Mesendoderm (in vitro differentiated cells): ENCODE measurements around the gene TAF8.

Source experiments
- DNase-seq: peaks from one replicate; pipeline ENCODE4 v3.0.0; 2013
- H2AK5ac ChIP-seq: 2 replicates; pipeline ENCODE4 v1.6.1; 2013; ENCODE audit warnings: low read length, inconsistent platforms
- H2BK120ac ChIP-seq: 2 replicates; pipeline ENCODE4 v1.6.1; 2013; ENCODE audit warnings: low read depth, mild to moderate bottlenecking, low read length, moderate library complexity, mixed read lengths
- H2BK15ac ChIP-seq: replicated peaks from 2 replicates; pipeline ENCODE4 v1.6.1; 2013; ENCODE audit warnings: low read depth, mild to moderate bottlenecking, moderate library complexity
- H2BK5ac ChIP-seq: 2 replicates; pipeline ENCODE4 v1.6.1; 2013; ENCODE audit warnings: low read length, inconsistent platforms
- H3K18ac ChIP-seq: 2 replicates; pipeline ENCODE4 v1.6.1; 2013; ENCODE audit warnings: mild to moderate bottlenecking, low read length, mixed read lengths
- H3K23ac ChIP-seq: one replicate; pipeline ENCODE4 v1.6.1; 2013; ENCODE audit warnings: low read length
- H3K27ac ChIP-seq: 2 replicates; pipeline ENCODE4 v1.5.1; 2013; ENCODE audit warnings: low read depth, mild to moderate bottlenecking, inconsistent platforms, low read length, moderate library complexity
- H3K27me3 ChIP-seq: 2 replicates; pipeline ENCODE4 v1.6.1; 2013; ENCODE audit warnings: low read length, control low read depth, mild to moderate bottlenecking, inconsistent platforms; ENCODE audit not compliant: insufficient read depth, poor library complexity
- H3K36me3 ChIP-seq: 2 replicates; pipeline ENCODE4 v1.6.1; 2013; ENCODE audit warnings: low read length, inconsistent platforms; ENCODE audit not compliant: control insufficient read depth, insufficient read depth
- H3K4ac ChIP-seq: one replicate; pipeline ENCODE4 v1.6.1; 2013; ENCODE audit warnings: low read depth, mild to moderate bottlenecking, low read length, moderate library complexity
- H3K4me1 ChIP-seq: 2 replicates; pipeline ENCODE4 v1.6.1; 2013; ENCODE audit warnings: low read depth, low read length, inconsistent platforms; ENCODE audit not compliant: control insufficient read depth
- H3K4me2 ChIP-seq: 2 replicates; pipeline ENCODE4 v1.6.1; 2013; ENCODE audit warnings: low read length
- H3K4me3 ChIP-seq: 2 replicates; pipeline ENCODE4 v1.5.1; 2013; ENCODE audit warnings: mild to moderate bottlenecking, low read length
- H3K56ac ChIP-seq: one replicate; pipeline ENCODE4 v1.6.1; 2013; ENCODE audit warnings: low read length
- H3K79me1 ChIP-seq: 2 replicates; pipeline ENCODE4 v1.6.1; 2013; ENCODE audit warnings: low read length, inconsistent platforms
- H3K79me2 ChIP-seq: 2 replicates; pipeline ENCODE4 v1.6.1; 2013; ENCODE audit warnings: mild to moderate bottlenecking, low read length; ENCODE audit not compliant: control insufficient read depth, insufficient read depth
- H3K9ac ChIP-seq: 2 replicates; pipeline ENCODE4 v1.6.1; 2013; ENCODE audit warnings: low read length, inconsistent platforms
- H4K5ac ChIP-seq: one replicate; pipeline ENCODE4 v1.6.1; 2013; ENCODE audit warnings: low read length
- H4K8ac ChIP-seq: one replicate; pipeline ENCODE4 v1.6.1; 2013; ENCODE audit warnings: low read depth, mild to moderate bottlenecking, control low read depth, low read length, moderate library complexity
- WGBS: extraction: QIAGEN DNeasy Blood & Tissue Kit; methylation state at CpG from one replicate; pipeline ENCODE4 v1.1.7; 2013; ENCODE audit warnings: low lambda C conversion rate, missing lambda C conversion rate; ENCODE audit not compliant: insufficient coverage; ENCODE audit errors: extremely low coverage; 5-methylcytosine and 5-hydroxymethylcytosine counted together

The TAF8 gene

DNA sequence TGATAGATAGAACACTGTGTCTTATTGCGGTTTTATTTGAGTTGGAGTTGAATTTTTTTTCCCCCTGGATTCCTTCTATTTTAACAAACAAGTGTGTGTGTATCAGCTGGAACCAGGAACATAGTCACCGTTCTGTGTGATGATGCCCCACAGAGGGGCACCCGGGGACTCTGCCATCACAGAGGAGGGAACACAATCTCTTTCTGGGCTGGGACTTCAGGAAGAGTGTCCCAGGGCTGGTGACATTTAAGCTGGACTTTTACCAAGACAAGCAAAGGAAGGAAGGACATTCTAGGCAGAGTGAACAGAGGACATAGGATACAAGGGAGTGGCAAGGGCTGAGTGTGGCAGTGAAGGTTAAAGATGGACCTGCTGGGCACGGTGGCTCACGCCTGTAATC lies 33.2 kb downstream of the TAF8 start:
- Histone ChIP-seq H3K27me3 (no peaks in the 10 kb centered on the region), H3K4ac (no peak overlapping the region), H4K8ac (no peak overlapping the region), H3K23ac (no peak overlapping the region), H2BK120ac (no peak overlapping the region), H3K9ac (no peak overlapping the region), H2BK5ac (no peak overlapping the region), H3K4me3 (no peak overlapping the region), H3K18ac (no peak overlapping the region), H3K27ac (no peak overlapping the region), H3K56ac (no peak overlapping the region), H3K79me2 (no peaks in the 10 kb centered on the region), H3K4me1 (no peaks in the 10 kb centered on the region), H3K79me1 (no peaks in the 10 kb centered on the region), H3K4me2 (no peak overlapping the region), H2AK5ac (no peak overlapping the region), H3K36me3 (no peaks in the 10 kb centered on the region), H2BK15ac (no peak overlapping the region), H4K5ac (no peak overlapping the region)
- no peak for DNase-seq
- WGBS: no CpG with 5 or more reads among the region's 5 CpGs

DNA sequence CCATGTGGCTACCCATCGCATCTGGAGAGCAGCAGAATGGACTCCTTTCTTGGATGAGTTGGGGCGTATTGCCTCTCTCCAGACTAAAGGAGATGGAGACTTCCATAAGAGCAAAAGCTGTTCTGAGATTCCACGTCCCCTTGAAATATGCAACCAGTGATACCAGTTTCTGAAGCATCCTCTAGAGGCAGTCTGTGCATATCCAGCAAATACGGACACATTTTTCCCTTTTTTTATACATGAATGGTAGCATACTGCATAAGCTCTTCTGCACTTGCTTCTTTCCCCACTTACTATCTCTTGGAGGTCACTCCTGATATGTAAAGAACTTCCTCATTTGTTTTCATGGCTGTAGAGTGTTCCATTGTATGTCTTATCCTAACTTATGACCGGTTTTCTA lies 34.6 kb downstream of the TAF8 start:
- Histone ChIP-seq H3K9ac (no peak overlapping the region), H2BK5ac (no peak overlapping the region), H3K4me1 (no peaks in the 10 kb centered on the region), H3K4me3 (no peak overlapping the region), H3K18ac (no peak overlapping the region), H2AK5ac (no peak overlapping the region), H2BK120ac (no peak overlapping the region), H4K8ac (no peak overlapping the region), H3K4ac (no peak overlapping the region), H3K36me3 (no peaks in the 10 kb centered on the region), H4K5ac (no peak overlapping the region), H3K56ac (no peak overlapping the region), H3K4me2 (no peak overlapping the region), H3K79me2 (no peaks in the 10 kb centered on the region), H3K23ac (no peak overlapping the region), H3K79me1 (no peaks in the 10 kb centered on the region), H3K27ac (no peak overlapping the region), H2BK15ac (no peak overlapping the region), H3K27me3 (no peaks in the 10 kb centered on the region)
- no CpG with 5 or more reads among the region's 5 CpGs for WGBS
- DNase-seq: no peak

DNA sequence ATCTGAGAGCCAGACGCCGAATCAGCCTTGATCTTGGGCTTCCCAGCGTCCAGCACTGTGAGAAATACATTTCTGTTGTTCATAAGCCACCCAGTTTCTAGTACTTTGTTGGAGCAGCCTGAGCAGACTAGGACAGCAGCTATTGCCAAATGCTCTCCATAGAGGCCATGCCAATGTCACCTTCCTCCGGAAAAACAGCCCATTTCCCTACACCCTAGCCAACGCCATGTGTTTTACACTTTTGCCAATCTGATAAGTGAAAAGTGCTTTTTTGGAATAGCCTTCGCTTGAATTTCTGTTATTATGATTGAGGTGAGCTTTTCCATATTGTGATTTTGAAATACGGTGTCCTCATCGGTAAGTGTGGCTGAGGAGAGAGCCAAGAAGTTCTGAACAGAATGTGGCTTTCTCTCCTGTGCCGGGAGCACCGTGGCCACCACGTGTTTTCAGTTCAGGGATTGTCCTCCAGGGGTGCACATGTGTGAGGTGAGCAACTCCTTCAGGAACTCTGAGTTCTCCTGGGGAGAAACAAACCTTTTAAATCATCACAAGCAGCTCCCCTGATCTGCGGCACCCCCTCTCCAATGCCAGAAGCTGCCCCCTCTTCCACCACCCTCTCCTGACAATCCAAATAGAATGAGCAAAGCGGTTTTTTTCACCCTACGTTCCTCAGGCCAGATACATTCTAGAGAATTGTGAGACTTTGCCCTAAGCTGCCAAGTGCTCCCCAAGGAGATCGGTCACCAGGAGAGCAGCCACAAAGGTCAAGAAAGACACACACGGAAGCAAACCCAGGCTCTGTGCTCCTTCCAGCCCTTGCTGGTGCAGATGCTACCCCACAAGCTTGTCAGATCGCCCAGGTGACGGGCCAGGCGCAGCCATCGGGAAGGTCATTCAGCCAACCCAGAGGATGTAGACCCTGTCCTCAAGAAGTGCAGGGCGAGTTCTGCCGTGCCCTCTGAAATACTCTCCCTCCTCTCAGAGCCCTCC lies 36.0 kb downstream of the TAF8 start:
- Histone ChIP-seq H2AK5ac (no peak overlapping the region), H3K56ac (no peak overlapping the region), H4K5ac (no peak overlapping the region), H3K18ac (no peak overlapping the region), H2BK120ac (no peak overlapping the region), H2BK15ac (no peak overlapping the region), H3K23ac (no peak overlapping the region), H3K79me2 (no peaks in the 10 kb centered on the region), H3K79me1 (no peaks in the 10 kb centered on the region), H3K9ac (no peak overlapping the region), H3K4me2 (no peak overlapping the region), H3K4me1 (no peaks in the 10 kb centered on the region), H3K36me3 (no peaks in the 10 kb centered on the region), H3K4ac (no peak overlapping the region), H4K8ac (no peak overlapping the region), H3K4me3 (no peak overlapping the region), H2BK5ac (no peak overlapping the region), H3K27me3 (no peaks in the 10 kb centered on the region), H3K27ac (no peak overlapping the region)
- no CpG with 5 or more reads among the region's 22 CpGs for WGBS
- peak; percentile 44 for DNase-seq

DNA sequence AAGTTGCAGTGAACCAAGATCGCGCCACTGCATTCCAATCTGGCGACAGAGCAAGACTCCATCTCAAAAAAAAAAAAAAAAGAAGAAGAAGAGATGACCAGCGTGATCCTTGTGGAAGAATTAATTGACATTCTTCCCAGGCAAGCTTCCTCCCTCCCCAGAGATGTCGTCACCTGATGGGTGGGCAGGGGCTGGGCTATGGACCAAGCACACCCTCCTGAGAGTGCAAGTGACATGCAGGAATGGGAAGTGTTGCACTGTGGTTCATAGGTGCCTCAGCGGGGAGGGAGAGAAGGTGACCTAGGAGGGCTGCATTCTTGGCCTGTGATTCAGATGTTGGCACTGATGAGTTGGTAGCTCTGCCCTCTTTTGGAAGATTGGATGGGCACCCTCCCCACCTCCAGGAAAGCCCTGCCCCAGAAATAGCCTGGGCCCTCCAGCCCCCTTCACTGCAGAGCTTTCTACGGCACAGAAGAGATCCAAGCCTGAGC lies 37.8 kb downstream of the TAF8 start:
- H4K5ac ChIP-seq: no peak overlapping the region
- DNase-seq: peak; percentile 78
- H3K18ac ChIP-seq: no peak overlapping the region
- no peak overlapping the region for H3K23ac ChIP-seq
- no peaks in the 10 kb centered on the region for H3K27me3 ChIP-seq
- no peak overlapping the region for H3K56ac ChIP-seq
- H4K8ac ChIP-seq: no peak overlapping the region
- no peak overlapping the region for H2BK5ac ChIP-seq
- H2AK5ac ChIP-seq: no peak overlapping the region
- H3K79me1 ChIP-seq: no peaks in the 10 kb centered on the region
- no peak overlapping the region for H3K4me2 ChIP-seq
- no peaks in the 10 kb centered on the region for H3K4me1 ChIP-seq
- H3K9ac ChIP-seq: no peak overlapping the region
- no peak overlapping the region for H3K4me3 ChIP-seq
- H3K79me2 ChIP-seq: no peaks in the 10 kb centered on the region
- WGBS: no CpG with 5 or more reads among the region's 7 CpGs
- no peaks in the 10 kb centered on the region for H3K36me3 ChIP-seq
- no peak overlapping the region for H3K4ac ChIP-seq
- no peak overlapping the region for H2BK15ac ChIP-seq
- no peak overlapping the region for H2BK120ac ChIP-seq
- H3K27ac ChIP-seq: no peak overlapping the region

DNA sequence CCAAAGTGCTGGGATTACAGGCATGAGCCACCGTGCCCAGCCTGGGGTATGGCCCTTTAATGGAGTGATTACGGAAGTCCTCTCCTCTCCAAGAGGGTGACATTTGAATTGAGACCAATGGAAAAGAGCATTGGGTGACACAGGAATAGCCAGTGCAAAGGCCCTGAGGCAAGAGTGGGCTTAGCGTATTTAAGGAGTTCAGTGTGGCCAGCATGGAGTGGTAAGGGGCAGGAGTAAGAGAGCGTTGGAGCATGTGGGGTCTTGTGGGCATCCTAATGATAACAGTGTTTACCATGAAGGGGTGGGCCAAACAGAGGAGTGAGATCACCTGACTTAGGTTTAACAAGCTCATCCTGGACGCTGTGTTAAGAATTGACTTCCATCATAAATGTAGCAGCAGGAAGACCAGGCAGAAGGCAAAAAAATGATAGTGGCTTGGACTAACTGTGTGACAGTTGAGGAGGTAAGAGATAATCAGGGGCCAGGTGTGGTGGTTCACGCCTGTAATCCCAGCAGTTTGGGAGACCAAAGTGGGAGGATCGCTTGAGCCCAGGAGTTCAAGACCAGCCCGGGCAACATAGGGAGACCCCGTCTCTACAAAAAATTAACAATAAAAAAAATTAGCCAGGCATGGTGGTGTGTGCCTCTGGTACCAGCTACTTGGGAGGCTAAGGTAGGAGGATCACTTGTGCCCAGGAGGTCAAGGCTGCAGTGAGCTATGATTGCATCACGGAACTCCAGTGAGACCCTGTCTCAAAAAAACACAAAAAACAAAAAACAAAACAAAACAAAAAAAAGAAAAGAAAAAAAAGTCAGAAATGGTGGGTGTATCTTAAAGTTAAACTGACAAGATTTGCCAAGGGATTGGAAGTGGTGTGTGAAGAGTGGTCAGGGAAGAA lies 40.7 kb downstream of the TAF8 start:
- Histone ChIP-seq H2BK15ac (no peak overlapping the region), H3K4me2 (no peak overlapping the region), H3K79me1 (no peaks in the 10 kb centered on the region), H2BK5ac (no peak overlapping the region), H3K23ac (no peak overlapping the region), H3K9ac (no peak overlapping the region), H4K5ac (no peak overlapping the region), H3K27ac (no peak overlapping the region), H3K56ac (no peak overlapping the region), H2BK120ac (no peak overlapping the region), H3K36me3 (no peaks in the 10 kb centered on the region), H3K18ac (no peak overlapping the region), H4K8ac (no peak overlapping the region), H3K79me2 (no peaks in the 10 kb centered on the region), H3K4me1 (no peaks in the 10 kb centered on the region), H3K4me3 (no peak overlapping the region), H2AK5ac (no peak overlapping the region), H3K4ac (no peak overlapping the region), H3K27me3 (no peaks in the 10 kb centered on the region)
- DNase-seq: no peak
- WGBS: no CpG with 5 or more reads among the region's 10 CpGs
